Naive thymus-derived CD4-positive, alpha-beta T cell (primary cell): ENCODE results near the gene EHMT1. TPM values are rescaled to one million over a fixed set of nuclear protein-coding genes. Genes with fewer than 3 reads are reported as not detected.
A peak's percentile ranks its signal among the peaks of the same experiment; 100 is the strongest.
"Not testable (repeated sequence)": the region's sequence is repeated elsewhere in the genome, so short reads cannot be mapped to it uniquely, and the experiment has no call there.

Source experiments
- ATAC-seq: fragments of 150-1000 bp; cut with Tn5 transposase; 2 replicates; pipeline ENCODE4 v1.10.0; 2021; ENCODE audit warnings: mild to moderate bottlenecking, moderate library complexity
- CTCF ChIA-PET: fragments of 350-600 bp; sonication (Branson Sonifier 250); formaldehyde crosslinking; loops from one replicate; lab custom pipeline; 2021; ENCODE audit warnings: antibody characterized with exemption; lab: Charles Lee
- POLR2A ChIA-PET: fragments of 350-600 bp; sonication (Branson Sonifier 250); formaldehyde crosslinking; loops from one replicate; lab custom pipeline; 2021; ENCODE audit warnings: antibody characterized with exemption, inconsistent platforms; lab: Charles Lee
- DNase-seq, 9 donors: peaks; one replicate each; pipeline versions ENCODE4 v3.0.0 to v3.0.0-alpha.2; 2020 to 2022; ENCODE audit warnings: mixed read lengths in 1 of 9
- H3K27ac ChIP-seq: one replicate; pipeline ENCODE4 v1.7.0; 2013; ENCODE audit warnings: mild to moderate bottlenecking, low read depth, low read length, moderate library complexity
- H3K27me3 ChIP-seq, 2 donors: one replicate each; pipeline ENCODE4 v1.7.0; 2013; ENCODE audit warnings: low read length in 2 of 2, mild to moderate bottlenecking in 2 of 2, moderate library complexity in 2 of 2; ENCODE audit not compliant: control insufficient read depth in 2 of 2, insufficient read depth in 2 of 2
- H3K36me3 ChIP-seq, 3 experiments: 1 replicate in 2 of 3; 2 replicates in 1 of 3; pipeline ENCODE4 v1.7.0; 2013; ENCODE audit warnings: low read length in 3 of 3, mild to moderate bottlenecking in 3 of 3, moderate library complexity in 1 of 3; ENCODE audit not compliant: insufficient read depth in 3 of 3, control insufficient read depth in 2 of 3
- H3K4me1 ChIP-seq, 2 donors: one replicate each; pipeline ENCODE4 v1.7.0; 2013; ENCODE audit warnings: low read length in 2 of 2, mild to moderate bottlenecking in 2 of 2, moderate library complexity in 1 of 2; ENCODE audit not compliant: control insufficient read depth in 2 of 2, insufficient read depth in 2 of 2
- H3K4me3 ChIP-seq: 2 replicates; pipeline ENCODE4 v1.7.0; 2013; ENCODE audit warnings: mild to moderate bottlenecking, low read length
- H3K9me3 ChIP-seq, 3 experiments: 1 replicate in 2 of 3; 2 replicates in 1 of 3; pipeline ENCODE4 v1.7.0; 2013; ENCODE audit warnings: low read length in 3 of 3; ENCODE audit not compliant: control insufficient read depth in 2 of 3
- H3K27ac Mint-ChIP-seq, 9 donors: one replicate each; pipeline ENCODE4 v1.8.0; 2020 to 2022; ENCODE audit warnings: mixed read lengths in 9 of 9, mild to moderate bottlenecking in 8 of 9, moderate library complexity in 5 of 9, inconsistent platforms in 2 of 9
- H3K27me3 Mint-ChIP-seq, 5 donors: one replicate each; pipeline ENCODE4 v1.8.0; 2021 to 2022; ENCODE audit warnings: mixed read lengths in 5 of 5, mild to moderate bottlenecking in 1 of 5
- H3K36me3 Mint-ChIP-seq, 5 donors: one replicate each; pipeline ENCODE4 v1.8.0; 2020 to 2022; ENCODE audit warnings: mixed read lengths in 5 of 5, mild to moderate bottlenecking in 3 of 5, inconsistent platforms in 1 of 5
- H3K4me1 Mint-ChIP-seq, 7 donors: one replicate each; pipeline ENCODE4 v1.8.0; 2020 to 2022; ENCODE audit warnings: mixed read lengths in 7 of 7, mild to moderate bottlenecking in 3 of 7, inconsistent platforms in 1 of 7
- H3K4me3 Mint-ChIP-seq, 10 donors: one replicate each; pipeline ENCODE4 v1.8.0; 2020 to 2022; ENCODE audit warnings: mild to moderate bottlenecking in 10 of 10, mixed read lengths in 10 of 10, moderate library complexity in 6 of 10, inconsistent platforms in 2 of 10
- H3K9me3 Mint-ChIP-seq, 11 donors: one replicate each; pipeline ENCODE4 v1.8.0; 2020 to 2022; ENCODE audit warnings: mixed read lengths in 11 of 11, mild to moderate bottlenecking in 4 of 11, inconsistent platforms in 1 of 11, moderate library complexity in 1 of 11
- intact Hi-C, 2 donors: fragments of 100-400 bp; cut with micrococcal nuclease; formaldehyde crosslinking; loops; one replicate each; pipeline ENCODE4 v1.15.1; 2023
- polyA plus RNA-seq, 2 donors: library from polyadenylated mRNA; unstranded; fragments of 300-500 nt; fragmentation: Illumina TruSeq; gene quantifications; one replicate each; pipeline ENCODE4 v1.2.3, GENCODE V29; 2021
- total RNA-seq, 6 experiments: library from RNA in 5 of 6; stranded (reverse) in 5 of 6; gene quantifications; 1 replicate in 5 of 6; 2 replicates in 1 of 6; pipeline ENCODE4 v1.2.3 and lab custom pipeline; 2021 to 2026

Gene EHMT1
- total and polyA plus RNA-seq, 7 experiments from 2014 or later: 24.7 to 132 (median 112) TPM

DNA sequence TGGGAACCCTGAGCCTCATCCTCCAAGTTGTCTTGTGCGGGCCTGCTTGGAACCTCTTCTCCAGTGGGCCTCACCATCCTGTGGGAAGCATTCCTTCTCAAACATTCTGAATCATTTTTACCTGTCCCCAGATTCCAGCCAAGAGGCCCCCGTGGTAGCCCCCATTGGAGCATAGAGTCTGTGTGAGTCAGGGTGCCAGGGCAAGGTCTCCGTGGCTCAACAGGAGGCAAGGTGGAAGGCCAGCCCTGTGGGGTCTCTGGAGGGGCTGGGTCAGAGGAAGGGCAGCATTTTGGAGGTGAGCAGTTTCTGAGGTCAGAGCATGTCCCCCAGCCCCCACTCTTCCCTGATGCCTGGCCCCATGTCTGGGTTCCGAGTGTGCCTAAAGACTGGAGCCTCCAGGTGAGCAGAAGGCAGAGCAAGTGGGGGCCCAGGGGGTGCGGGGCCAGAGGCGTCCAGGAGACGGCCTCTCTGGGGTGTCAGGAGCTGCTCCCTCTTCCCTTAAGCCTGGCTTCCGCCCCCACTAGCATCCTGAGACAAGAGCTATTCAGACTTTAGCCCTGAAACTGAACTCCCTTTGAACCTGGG, 260.9 kb downstream of the EHMT1 start:
- ChIA-PET CTCF (no interaction called here), POLR2A (no interaction called here)
- no peak overlapping the region for H3K4me3 ChIP-seq
- intact Hi-C loops: no loop called here
- Mint-ChIP-seq H3K4me3 (peak overlapping the region in 6 of 10 donors; percentile 7 to 67 (median 50)), H3K4me1 (peaks cover 0 to 5% (median 4%) of the 10 kb centered on the region in 7 donors), H3K27me3 (peaks cover 12 to 42% (median 32%) of the 10 kb centered on the region in 5 donors), H3K27ac (no peak overlapping the region), H3K36me3 (peaks cover 0 to 4% (median 0%) of the 10 kb centered on the region in 5 donors), H3K9me3 (peaks cover 0 to 9% (median 0%) of the 10 kb centered on the region in 11 donors)
- no peak for ATAC-seq
- H3K27ac ChIP-seq: no peak overlapping the region
- no peaks in the 10 kb centered on the region for H3K27me3 ChIP-seq
- DNase-seq: no peak
- H3K36me3 ChIP-seq: no peaks in the 10 kb centered on the region
- H3K4me1 ChIP-seq: no peaks in the 10 kb centered on the region
- H3K9me3 ChIP-seq: no peaks in the 10 kb centered on the region

DNA sequence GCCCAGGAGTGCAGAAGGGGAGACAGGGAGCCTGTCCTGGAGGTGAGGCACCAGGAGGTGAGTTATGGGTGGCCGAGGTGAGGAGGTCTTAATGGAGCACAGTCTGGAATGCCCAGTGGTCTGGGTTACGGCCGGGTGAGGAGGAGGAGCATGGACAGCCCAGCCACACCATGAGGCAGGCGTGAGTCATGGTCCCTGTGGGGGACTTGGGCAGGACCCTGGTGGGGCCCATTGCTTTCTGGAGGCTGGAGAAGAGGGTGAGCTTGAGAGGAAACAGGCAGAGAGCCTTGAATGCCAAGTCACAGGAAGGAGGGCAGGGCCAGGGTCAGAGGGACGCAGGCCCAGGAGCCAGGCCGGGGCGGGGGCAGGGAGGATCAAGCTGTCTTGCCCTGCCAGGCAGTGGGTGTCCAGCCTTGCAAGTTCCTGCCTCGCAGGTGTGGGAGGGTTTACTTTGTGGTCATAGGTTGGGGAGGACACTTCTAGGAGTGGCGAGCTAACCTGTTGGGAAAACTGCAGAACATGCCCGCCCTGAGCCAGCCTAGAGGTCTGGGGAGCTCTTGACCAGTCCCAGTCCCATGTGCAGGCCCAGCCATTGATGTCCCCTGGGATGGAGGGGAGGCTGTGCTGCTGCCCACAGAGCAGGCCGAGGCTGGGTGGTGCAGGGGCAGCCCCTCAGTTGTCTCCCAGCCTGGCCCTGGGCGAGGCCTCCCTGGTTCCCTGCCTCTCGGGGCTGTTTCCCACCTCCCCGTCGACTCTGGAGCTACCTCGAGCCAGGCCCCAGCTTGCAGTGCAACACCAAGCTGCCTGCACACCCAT, 261.6 kb downstream of the EHMT1 start:
- H3K4me3 ChIP-seq: no peak overlapping the region
- POLR2A ChIA-PET: no interaction called here
- Mint-ChIP-seq H3K4me3 (peak overlapping the region in 1 of 10 donors; percentile 1), H3K36me3 (peaks cover 0 to 4% (median 0%) of the 10 kb centered on the region in 5 donors), H3K4me1 (peaks cover 0 to 5% (median 4%) of the 10 kb centered on the region in 7 donors), H3K27me3 (peaks cover 12 to 35% (median 25%) of the 10 kb centered on the region in 5 donors), H3K27ac (no peak overlapping the region), H3K9me3 (peaks cover 0 to 9% (median 0%) of the 10 kb centered on the region in 11 donors)
- H3K4me1 ChIP-seq: no peaks in the 10 kb centered on the region
- CTCF ChIA-PET: no interaction called here
- no peak overlapping the region for H3K27ac ChIP-seq
- ATAC-seq: no peak
- no peaks in the 10 kb centered on the region for H3K9me3 ChIP-seq
- H3K36me3 ChIP-seq: no peaks in the 10 kb centered on the region
- intact Hi-C loops: no loop called here
- no peaks in the 10 kb centered on the region for H3K27me3 ChIP-seq
- DNase-seq: no peak

DNA sequence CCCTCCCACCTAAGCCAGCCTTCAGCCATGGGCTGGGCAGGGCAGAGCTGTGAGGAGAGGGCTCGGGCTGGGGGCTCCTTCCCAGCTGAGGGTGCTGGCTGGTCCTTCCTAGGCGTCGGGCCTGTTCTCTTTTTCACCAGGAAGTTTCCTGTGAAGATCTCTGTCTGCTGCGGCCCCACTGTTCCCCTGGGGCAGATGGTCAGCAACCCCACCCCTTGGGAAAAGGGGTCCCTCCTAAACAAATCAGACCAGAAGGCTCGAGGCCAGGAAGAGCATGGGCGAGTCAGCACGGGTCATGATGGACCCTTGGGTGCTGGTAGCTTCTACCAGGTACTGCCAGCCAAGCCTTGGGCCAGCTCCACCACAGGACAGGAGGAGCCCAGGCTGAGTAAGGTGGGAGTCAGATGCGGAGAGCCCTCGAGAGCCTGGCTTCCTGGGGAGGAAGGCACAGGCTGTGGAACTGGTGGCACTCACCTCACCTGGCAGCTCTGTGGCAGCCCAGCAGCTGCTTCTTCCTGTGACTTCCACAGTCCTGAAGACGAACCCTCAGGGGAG, 262.2 kb downstream of the EHMT1 start:
- no peak overlapping the region for H3K4me3 Mint-ChIP-seq
- H3K27ac ChIP-seq: no peak overlapping the region
- H3K4me3 ChIP-seq: no peak overlapping the region
- ATAC-seq (no peak), DNase-seq (no peak)
- H3K4me1 Mint-ChIP-seq: peaks cover 0 to 5% (median 2%) of the 10 kb centered on the region in 7 donors
- H3K27me3 ChIP-seq: no peaks in the 10 kb centered on the region
- H3K4me1 ChIP-seq: no peaks in the 10 kb centered on the region
- H3K27me3 Mint-ChIP-seq: peaks cover 8 to 28% (median 18%) of the 10 kb centered on the region in 5 donors
- H3K36me3 Mint-ChIP-seq: peaks cover 0 to 4% (median 0%) of the 10 kb centered on the region in 5 donors
- no peak overlapping the region for H3K27ac Mint-ChIP-seq
- ChIA-PET POLR2A (no interaction called here), CTCF (no interaction called here)
- no peaks in the 10 kb centered on the region for H3K36me3 ChIP-seq
- H3K9me3 Mint-ChIP-seq: peaks cover 0 to 6% (median 0%) of the 10 kb centered on the region in 11 donors
- no peaks in the 10 kb centered on the region for H3K9me3 ChIP-seq
- intact Hi-C loops: no loop called here

DNA sequence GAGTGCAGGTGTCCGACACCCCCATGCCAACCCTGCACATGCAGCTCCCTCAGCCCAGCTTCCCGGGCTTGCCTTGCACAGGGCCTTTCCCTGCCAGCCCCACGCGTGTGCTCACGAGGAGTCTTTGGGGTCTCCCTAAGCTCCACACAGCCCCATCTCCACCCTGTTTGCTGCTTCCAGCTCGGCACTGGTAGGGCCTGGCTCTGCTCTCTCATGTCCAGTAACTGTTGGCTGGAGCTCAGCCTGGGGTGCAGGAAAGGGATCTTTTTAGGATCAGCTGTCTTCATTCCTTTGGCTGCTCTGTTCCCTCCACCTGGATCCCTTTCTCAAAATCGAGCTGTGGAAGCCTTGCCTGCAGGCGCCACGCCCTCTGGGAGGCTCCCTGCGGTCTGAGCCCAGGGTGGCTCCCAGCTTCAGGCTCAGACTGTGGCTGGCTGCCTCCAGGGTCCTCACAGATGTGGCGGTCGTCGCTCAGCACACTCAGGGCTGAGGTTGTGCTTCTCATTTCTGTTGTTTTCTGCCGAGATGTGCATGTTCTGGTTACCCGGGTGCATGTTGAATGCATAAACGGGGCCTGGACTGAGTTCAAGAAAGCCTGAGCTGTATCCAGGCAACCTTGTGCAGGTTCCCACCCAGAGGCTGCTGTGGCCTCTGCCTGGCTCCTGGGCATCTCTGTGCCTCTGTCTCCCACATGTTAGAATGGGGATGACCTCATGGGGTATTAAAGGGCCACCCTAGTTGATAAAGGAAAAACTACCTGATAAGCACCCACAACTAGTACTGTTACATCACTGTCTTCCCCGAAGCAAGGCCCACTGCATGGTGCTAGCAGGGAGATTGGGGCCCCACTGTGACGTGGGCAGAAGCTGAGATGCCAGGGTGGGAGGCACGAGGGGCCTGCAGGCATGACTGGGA, 263.0 kb downstream of the EHMT1 start:
- CTCF ChIA-PET: no interaction called here
- no peak overlapping the region for H3K4me3 ChIP-seq

DNA sequence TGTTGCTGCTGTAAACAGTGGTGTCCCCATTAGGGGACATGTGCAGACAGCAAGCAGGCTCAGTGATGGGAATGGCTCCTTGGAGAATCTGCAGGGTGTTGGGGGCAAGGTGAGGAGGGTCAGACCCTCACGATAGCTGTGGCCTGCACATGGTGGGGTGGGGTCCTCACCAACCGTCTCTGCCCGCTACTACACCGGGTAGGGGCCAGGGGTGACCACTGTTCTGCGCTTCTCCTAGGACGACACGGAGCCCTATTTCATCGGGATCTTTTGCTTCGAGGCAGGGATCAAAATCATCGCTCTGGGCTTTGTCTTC, 263.7 kb downstream of the EHMT1 start:
- H3K4me3 ChIP-seq: no peak overlapping the region
- H3K27me3 ChIP-seq: no peaks in the 10 kb centered on the region
- Mint-ChIP-seq H3K27ac (no peak overlapping the region), H3K4me3 (no peak overlapping the region), H3K27me3 (peaks cover 2 to 26% (median 10%) of the 10 kb centered on the region in 5 donors), H3K36me3 (no peaks in the 10 kb centered on the region), H3K4me1 (peaks cover 0 to 4% (median 0%) of the 10 kb centered on the region in 7 donors), H3K9me3 (peaks cover 0 to 2% (median 0%) of the 10 kb centered on the region in 11 donors)
- H3K27ac ChIP-seq: no peak overlapping the region
- ChIA-PET POLR2A (no interaction called here), CTCF (no interaction called here)
- no peaks in the 10 kb centered on the region for H3K4me1 ChIP-seq
- no peak for DNase-seq
- intact Hi-C loops: no loop called here
- ATAC-seq: no peak
- no peaks in the 10 kb centered on the region for H3K36me3 ChIP-seq
- no peaks in the 10 kb centered on the region for H3K9me3 ChIP-seq

More for the DNA sequence above, 263.0 kb downstream of the EHMT1 start:
- Histone ChIP-seq H3K4me1 (no peaks in the 10 kb centered on the region), H3K27me3 (no peaks in the 10 kb centered on the region), H3K9me3 (no peaks in the 10 kb centered on the region), H3K27ac (no peak overlapping the region), H3K36me3 (no peaks in the 10 kb centered on the region)
- no peak for DNase-seq
- Mint-ChIP-seq H3K36me3 (no peaks in the 10 kb centered on the region), H3K4me3 (no peak overlapping the region), H3K27me3 (peaks cover 2 to 26% (median 11%) of the 10 kb centered on the region in 5 donors), H3K9me3 (peaks cover 0 to 2% (median 0%) of the 10 kb centered on the region in 11 donors), H3K27ac (no peak overlapping the region), H3K4me1 (peaks cover 0 to 4% (median 0%) of the 10 kb centered on the region in 7 donors)
- POLR2A ChIA-PET: no interaction called here
- no peak for ATAC-seq
- intact Hi-C loops: no loop called here

DNA sequence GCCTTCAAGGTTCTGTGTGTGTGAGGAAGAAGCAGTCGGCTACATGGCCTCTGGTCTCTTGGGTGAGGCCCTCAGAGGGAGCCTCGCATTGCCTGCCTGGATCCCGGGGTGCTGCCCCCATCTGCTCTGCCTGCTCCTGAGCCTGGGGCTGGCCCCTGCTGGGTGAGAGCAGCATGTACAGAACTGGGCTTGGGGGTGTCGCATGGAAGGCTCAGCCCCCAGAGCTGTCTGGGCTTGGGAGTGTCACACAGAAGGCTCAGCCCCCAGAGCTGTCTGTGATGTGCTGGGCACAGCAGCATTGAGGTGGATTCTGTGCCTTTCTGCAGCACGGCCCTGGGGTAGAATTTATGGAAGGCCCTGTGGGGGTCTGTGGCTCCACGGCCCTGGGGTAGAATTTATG, 265.2 kb downstream of the EHMT1 start:
- ATAC-seq, DNase-seq, H3K4me1 Mint-ChIP-seq, H3K27ac Mint-ChIP-seq, H3K36me3 ChIP-seq, H3K9me3 ChIP-seq, H3K4me3 ChIP-seq, intact Hi-C loops, POLR2A ChIA-PET, H3K9me3 Mint-ChIP-seq, H3K27me3 ChIP-seq, H3K36me3 Mint-ChIP-seq, CTCF ChIA-PET, H3K4me1 ChIP-seq, H3K4me3 Mint-ChIP-seq, H3K27ac ChIP-seq: not testable (repeated sequence)
- H3K27me3 Mint-ChIP-seq: peaks cover 2 to 26% (median 10%) of the 10 kb centered on the region in 5 donors
